Neural cell (in vitro differentiated cells): Measurements from ENCODE around the gene TMEM117. TPM values are rescaled to one million over a fixed set of nuclear protein-coding genes. Genes with fewer than 3 reads are reported as not detected.

Experiments
- H2AFZ ChIP-seq: fragments of 200-600, 300-800 bp; sonication (generic), shearing (Covaris generic); 2 replicates; pipeline ENCODE4 v1.6.0; 2014; ENCODE audit warnings: low read depth, mild to moderate bottlenecking, antibody characterized with exemption, low read length, moderate library complexity
- H3F3A ChIP-seq: fragments of 200-600 bp; shearing (Covaris generic); 2 replicates; pipeline ENCODE4 v1.6.1; 2016; ENCODE audit warnings: mild to moderate bottlenecking, moderate library complexity, mixed read lengths, antibody characterized with exemption, low read length; ENCODE audit not compliant: insufficient read depth, poor library complexity, severe bottlenecking
- H3K27ac ChIP-seq: fragments of 200-600, 300-800 bp; sonication (generic), shearing (Covaris generic); 2 replicates; pipeline ENCODE4 v1.5.1; 2014; ENCODE audit warnings: mild to moderate bottlenecking, low read length, moderate library complexity
- H3K27me3 ChIP-seq: fragments of 300-800, 200-600 bp; sonication (generic), shearing (Covaris generic); 2 replicates; pipeline ENCODE4 v1.6.0; 2014; ENCODE audit warnings: mild to moderate bottlenecking, low read depth, low read length, moderate library complexity; ENCODE audit not compliant: insufficient read depth
- H3K36me3 ChIP-seq: fragments of 300-800, 200-600 bp; sonication (generic), shearing (Covaris generic); 2 replicates; pipeline ENCODE4 v1.5.1; 2014; ENCODE audit warnings: mild to moderate bottlenecking, antibody characterized with exemption, low read length, moderate library complexity; ENCODE audit not compliant: insufficient read depth
- H3K4me2 ChIP-seq: fragments of 300-800, 200-600 bp; sonication (generic), shearing (Covaris generic); 2 replicates; pipeline ENCODE4 v1.6.0; 2014; ENCODE audit warnings: mild to moderate bottlenecking, low read length
- H3K4me3 ChIP-seq: fragments of 300-800, 200-600 bp; sonication (generic), shearing (Covaris generic); 2 replicates; pipeline ENCODE4 v1.5.1; 2014; ENCODE audit warnings: mild to moderate bottlenecking, low read length, moderate library complexity
- H3K79me2 ChIP-seq: fragments of 200-600 bp; shearing (Covaris generic); replicated peaks from 2 replicates; pipeline ENCODE4 v1.6.0; 2014; ENCODE audit warnings: mild to moderate bottlenecking, low read length, moderate library complexity; ENCODE audit not compliant: insufficient read depth
- H3K9ac ChIP-seq: fragments of 300-800, 200-600 bp; sonication (generic), shearing (Covaris generic); 2 replicates; pipeline ENCODE4 v1.6.1; 2016; ENCODE audit warnings: mild to moderate bottlenecking, low read length, mixed read lengths
- H3K9me2 ChIP-seq: fragments of 200-600 bp; shearing (Covaris generic); 2 replicates; pipeline ENCODE4 v1.6.1; 2016; ENCODE audit warnings: mild to moderate bottlenecking, low read length, mixed read lengths; ENCODE audit not compliant: insufficient read depth
- H3K9me3 ChIP-seq: fragments of 200-600, 300-800 bp; sonication (generic), shearing (Covaris generic); 2 replicates; pipeline ENCODE4 v1.6.1; 2016; ENCODE audit warnings: mild to moderate bottlenecking, mixed run types, low read length, moderate library complexity, mixed read lengths
- H4K20me1 ChIP-seq: fragments of 200-600 bp; shearing (Covaris generic); 2 replicates; pipeline ENCODE4 v1.6.1; 2016; ENCODE audit warnings: mild to moderate bottlenecking, mixed run types; ENCODE audit not compliant: insufficient read depth
- CTCF ChIP-seq: fragments of 450-650 bp; IDR thresholded peaks from 2 replicates; pipeline ENCODE4 v1.5.1; 2014; ENCODE audit warnings: antibody characterized with exemption, mild to moderate bottlenecking, moderate library complexity; ENCODE audit not compliant: poor library complexity, severe bottlenecking
- EP300 ChIP-seq: fragments of 450-650 bp; conservative IDR thresholded peaks from 2 replicates; pipeline ENCODE4 v1.6.1; 2014; ENCODE audit warnings: antibody characterized with exemption, mild to moderate bottlenecking, moderate library complexity; ENCODE audit not compliant: poor library complexity, severe bottlenecking
- EZH2 ChIP-seq: fragments of 200-600, 300-800 bp; shearing (Covaris generic), sonication (generic); IDR thresholded peaks from 2 replicates; pipeline ENCODE4 v1.6.1; 2014; ENCODE audit warnings: antibody characterized with exemption, low read length, borderline replicate concordance, mild to moderate bottlenecking; ENCODE audit not compliant: insufficient read depth, poor library complexity, severe bottlenecking
- MXI1 ChIP-seq: fragments of 450-650 bp; conservative IDR thresholded peaks from 2 replicates; pipeline ENCODE4 v1.6.1; 2014; ENCODE audit warnings: antibody characterized with exemption, mild to moderate bottlenecking; ENCODE audit not compliant: poor library complexity, severe bottlenecking
- POLR2AphosphoS5 ChIP-seq: IDR thresholded peaks from 2 replicates; pipeline ENCODE4 v1.6.1; 2012
- RAD21 ChIP-seq: fragments of 450-650 bp; conservative IDR thresholded peaks from 2 replicates; pipeline ENCODE4 v1.6.1; 2014; ENCODE audit warnings: antibody characterized with exemption, mild to moderate bottlenecking, moderate library complexity
- REST ChIP-seq: IDR thresholded peaks from 2 replicates; pipeline ENCODE4 v1.6.1; 2012; ENCODE audit warnings: borderline replicate concordance
- SMC3 ChIP-seq: fragments of 450-650 bp; conservative IDR thresholded peaks from 2 replicates; pipeline ENCODE4 v1.6.1; 2014; ENCODE audit warnings: antibody characterized with exemption, mild to moderate bottlenecking, moderate library complexity; ENCODE audit not compliant: poor library complexity
- TAF1 ChIP-seq: IDR thresholded peaks from 2 replicates; pipeline ENCODE4 v1.6.1; 2012; ENCODE audit warnings: low read depth
- polyA plus RNA-seq: library from polyadenylated mRNA; depleted of rRNA; stranded (reverse); fragments of >200 nt; gene quantifications from 2 replicates; pipeline ENCODE4 v1.2.3, GENCODE V29; 2014

TMEM117 gene
- polyA plus RNA-seq, 1 donor from 2014 or later, result 5.3 TPM

GRCh38 chr12:44347145-44347544, 511.3 kb downstream of the TMEM117 start:
- TF ChIP-seq CTCF (no peak), EP300 (no peak), TAF1 (no peak), REST (no peak), SMC3 (no peak), EZH2 (no peak), POLR2AphosphoS5 (no peak), RAD21 (no peak), MXI1 (no peak)
- Histone ChIP-seq H3K27me3 (no peaks in the 10 kb centered on the region), H4K20me1 (no peaks in the 10 kb centered on the region), H3K4me2 (no peak overlapping the region), H3K9me2 (no peaks in the 10 kb centered on the region), H3K9ac (no peak overlapping the region), H3K79me2 (no peaks in the 10 kb centered on the region), H3K27ac (no peak overlapping the region), H3F3A (no peaks in the 10 kb centered on the region), H3K36me3 (no peaks in the 10 kb centered on the region), H2AFZ (no peak overlapping the region), H3K4me3 (no peak overlapping the region), H3K9me3 (no peaks in the 10 kb centered on the region)

- no peaks in the 10 kb centered on the region for H3K79me2 ChIP-seq
- H3K27me3 ChIP-seq, result no peaks in the 10 kb centered on the region
- H4K20me1 ChIP-seq, result no peaks in the 10 kb centered on the region
- no peaks in the 10 kb centered on the region for H3F3A ChIP-seq
- H3K4me2 ChIP-seq, result no peak overlapping the region
- H3K27ac ChIP-seq, result no peak overlapping the region
- no peak for TF ChIP-seq MXI1
- no peak for TF ChIP-seq RAD21
- no peak for TF ChIP-seq CTCF
- TF ChIP-seq TAF1, result no peak
- TF ChIP-seq EP300, result no peak
- no peak for TF ChIP-seq EZH2
- TF ChIP-seq POLR2AphosphoS5, result no peak
- no peak for TF ChIP-seq SMC3
- TF ChIP-seq REST, result no peak
- H3K4me3 ChIP-seq, result no peak overlapping the region
- no peak overlapping the region for H3K9ac ChIP-seq
- no peaks in the 10 kb centered on the region for H3K9me2 ChIP-seq
- no peaks in the 10 kb centered on the region for H3K36me3 ChIP-seq
- no peak overlapping the region for H2AFZ ChIP-seq
- no peaks in the 10 kb centered on the region for H3K9me3 ChIP-seq
Observed at GRCh38 chr12:44357494-44357893, 521.6 kb downstream of the TMEM117 start.
